Measurements from ENCODE around the gene CXCL13. TPM values are rescaled to one million over a fixed set of nuclear protein-coding genes. Genes with fewer than 3 reads are reported as not detected.
"Not testable (repeated sequence)": the region's sequence is repeated elsewhere in the genome, so short reads cannot be mapped to it uniquely, and the experiment has no call there.

The CXCL13 gene
- total RNA-seq, 4 donors from 2014 or later, result 2.2 to 2.4 TPM; not detected in 2

- TF ChIP-seq CTCF (IDR thresholded peaks at IDR 0.05) (no peak), POLR2A (IDR thresholded peaks at IDR 0.05) (no peak)
- Histone ChIP-seq H3K4me1 (no peaks in the 10 kb centered on the region), H3K36me3 (no peaks in the 10 kb centered on the region), H3K9me3 (peaks cover 0 to 4% (median 0%) of the 10 kb centered on the region in 3 donors), H3K27me3 (peaks cover 0 to 4% (median 0%) of the 10 kb centered on the region in 4 donors), H3K4me3 (no peak overlapping the region), H3K27ac (no peak overlapping the region)
- intact Hi-C loops (cut with DNase I), result no loop called here
- no peak for DNase-seq
Measured at GRCh38 chr4:77567549-77567948, 38.1 kb upstream of the CXCL13 start.

GRCh38 chr4:77570508-77571214, 35.0 kb upstream of the CXCL13 start:
- WGBS, 2 donors, result 93 to 98% methylated on average over 6 to 10 of the region's 32 CpGs
- DNase-seq; H3K27ac ChIP-seq; H3K27me3 ChIP-seq; intact Hi-C loops (cut with DNase I); H3K9me3 ChIP-seq; H3K36me3 ChIP-seq; H3K4me1 ChIP-seq; H3K4me3 ChIP-seq: not testable (repeated sequence)

- H3K4me3 ChIP-seq, result no peak overlapping the region
- TF ChIP-seq CTCF (IDR thresholded peaks at IDR 0.05) (no peak), POLR2A (IDR thresholded peaks at IDR 0.05) (no peak)
- intact Hi-C loops (cut with DNase I), result no loop called here
Measured at GRCh38 chr4:77576351-77576750, 29.3 kb upstream of the CXCL13 start.

GRCh38 chr4:77578145-77578544, 27.5 kb upstream of the CXCL13 start:
- DNase-seq, result no peak
- intact Hi-C loops (cut with DNase I), result no loop called here
- H3K27me3 ChIP-seq, result no peaks in the 10 kb centered on the region
- H3K4me3 ChIP-seq, result no peak overlapping the region
- no peaks in the 10 kb centered on the region for H3K36me3 ChIP-seq
- H3K4me1 ChIP-seq, result peaks cover 0 to 24% (median 10%) of the 10 kb centered on the region in 3 donors
- TF ChIP-seq POLR2A (IDR thresholded peaks at IDR 0.05) (no peak), CTCF (IDR thresholded peaks at IDR 0.05) (peak in 1 of 6 experiments; percentile 11)
- WGBS, 2 donors, result 31 to 44% methylated on average over 2 of the region's 2 CpGs
- no peak overlapping the region for H3K27ac ChIP-seq
- no peaks in the 10 kb centered on the region for H3K9me3 ChIP-seq

More at GRCh38 chr4:77576351-77576750, 29.3 kb upstream of the CXCL13 start:
- Histone ChIP-seq H3K4me1 (peaks cover 0 to 14% (median 10%) of the 10 kb centered on the region in 3 donors), H3K27me3 (no peaks in the 10 kb centered on the region), H3K27ac (no peak overlapping the region), H3K36me3 (no peaks in the 10 kb centered on the region), H3K9me3 (no peaks in the 10 kb centered on the region)
- no peak for DNase-seq

GRCh38 chr4:77579406-77580076, 26.1 kb upstream of the CXCL13 start:
- Histone ChIP-seq H3K9me3 (no peaks in the 10 kb centered on the region), H3K27me3 (no peaks in the 10 kb centered on the region), H3K27ac (peak overlapping the region in 2 of 4 donors; percentile 38 to 49), H3K4me3 (no peak overlapping the region), H3K36me3 (no peaks in the 10 kb centered on the region), H3K4me1 (peaks cover 0 to 24% (median 10%) of the 10 kb centered on the region in 3 donors)
- intact Hi-C loops (cut with DNase I), result no loop called here
- no peak for DNase-seq
- TF ChIP-seq CTCF (IDR thresholded peaks at IDR 0.05) (no peak), POLR2A (IDR thresholded peaks at IDR 0.05) (no peak)
- 29 to 48% methylated on average over 2 of the region's 2 CpGs for WGBS, 2 donors

Data from esophagus squamous epithelium (tissue), 5 donors.